ENCODE results near the gene AOC3. TPM values are rescaled to one million over a fixed set of nuclear protein-coding genes. Genes with fewer than 3 reads are reported as not detected.
"Not testable (repeated sequence)": the region's sequence is repeated elsewhere in the genome, so short reads cannot be mapped to it uniquely, and the experiment has no call there.

AOC3 gene
- total and polyA plus RNA-seq, 4 experiments from 2014 or later = 0.58 to 1.2 TPM; not detected in 2

DNA sequence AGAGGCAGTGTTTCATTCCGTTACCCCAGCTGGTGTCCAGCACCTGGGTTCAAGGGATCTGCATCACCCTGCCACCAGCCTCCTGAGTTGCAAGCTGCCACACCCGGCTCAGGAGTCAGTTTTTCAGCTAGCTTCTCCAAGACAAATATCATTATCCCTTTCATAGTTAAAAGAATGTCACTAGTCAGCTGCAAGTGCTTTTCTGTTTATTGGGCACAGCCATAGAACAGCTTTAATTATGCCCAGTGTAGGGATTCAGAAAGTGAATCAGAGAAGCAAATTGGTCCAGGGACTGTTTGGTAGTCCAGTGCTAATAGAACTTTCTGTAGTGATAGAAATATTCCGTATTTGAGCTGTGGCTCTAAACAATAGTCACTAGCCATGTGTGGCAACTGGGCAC, 2.9 kb upstream of the AOC3 start:
- H3K27ac ChIP-seq (ENCODE audit: low read depth, low read length) = no peak overlapping the region
- Mint-ChIP-seq H3K36me3 (peaks cover 12 to 29% of the 10 kb centered on the region in 2 donors), H3K27ac (no peak overlapping the region), H3K4me1 (peaks cover 0 to 8% (median 4%) of the 10 kb centered on the region in 4 donors), H3K9me3 (no peaks in the 10 kb centered on the region), H3K4me3 (no peak overlapping the region), H3K27me3 (peaks cover 0 to under 1% of the 10 kb centered on the region in 2 donors)
- no peaks in the 10 kb centered on the region for H3K4me1 ChIP-seq (ENCODE audit: insufficient read depth, low read length)
- H3K36me3 ChIP-seq (ENCODE audit: insufficient read depth, low read length) = peaks cover 14% of the 10 kb centered on the region
- DNase-seq = no peak
- POLR2A ChIA-PET (ENCODE audit: partially characterized antibody) = no interaction called here
- CTCF ChIA-PET (ENCODE audit: partially characterized antibody) = interaction anchor here (0.7 kb wide), 1 partner anchor 88 kb away, joined by 4 read pairs; no protein-coding TSS in a partner anchor
- H3K4me3 ChIP-seq (ENCODE audit: low read length in 2 of 2) = no peak overlapping the region
- H3K27me3 ChIP-seq (ENCODE audit: insufficient read depth, low read length) = no peaks in the 10 kb centered on the region
- intact Hi-C loops (cut with micrococcal nuclease) = no loop called here
- no peaks in the 10 kb centered on the region for H3K9me3 ChIP-seq (ENCODE audit: control insufficient read depth in 1 of 2, low read length in 2 of 2)

DNA sequence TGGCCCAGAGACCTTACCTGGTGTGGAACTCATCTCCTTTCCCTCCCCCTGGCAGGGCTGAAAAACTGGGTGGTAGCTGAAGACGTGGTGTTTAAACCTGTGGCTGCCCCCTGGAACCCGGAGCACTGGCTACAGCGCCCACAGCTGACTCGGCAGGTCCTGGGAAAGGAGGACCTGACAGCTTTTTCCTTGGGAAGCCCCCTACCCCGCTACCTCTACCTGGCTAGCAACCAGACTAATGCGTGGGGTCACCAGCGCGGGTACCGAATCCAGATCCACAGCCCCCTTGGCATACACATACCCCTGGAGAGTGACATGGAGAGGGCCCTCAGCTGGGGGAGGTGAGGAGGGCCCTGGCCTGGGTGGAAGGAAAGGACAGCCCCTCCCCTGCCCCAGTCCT, 2.0 kb upstream of the AOC3 start:
- Histone ChIP-seq H3K27me3 (ENCODE audit: insufficient read depth, low read length) (no peaks in the 10 kb centered on the region), H3K27ac (ENCODE audit: low read depth, low read length) (no peak overlapping the region), H3K4me1 (ENCODE audit: insufficient read depth, low read length) (no peaks in the 10 kb centered on the region), H3K9me3 (ENCODE audit: control insufficient read depth in 1 of 2, low read length in 2 of 2) (no peaks in the 10 kb centered on the region), H3K36me3 (ENCODE audit: insufficient read depth, low read length) (peaks cover 4% of the 10 kb centered on the region), H3K4me3 (ENCODE audit: low read length in 2 of 2) (no peak overlapping the region)
- H3K9me3 Mint-ChIP-seq = no peaks in the 10 kb centered on the region
- peak overlapping the region in 1 of 7 donors; percentile 17 for H3K27ac Mint-ChIP-seq
- H3K27me3 Mint-ChIP-seq = peaks cover 0 to 3% of the 10 kb centered on the region in 2 donors
- H3K4me3 Mint-ChIP-seq = no peak overlapping the region
- CTCF ChIA-PET (ENCODE audit: partially characterized antibody) = no interaction called here
- peaks cover 3 to 20% of the 10 kb centered on the region in 2 donors for H3K36me3 Mint-ChIP-seq
- no peak for DNase-seq
- intact Hi-C loops (cut with micrococcal nuclease) = no loop called here
- POLR2A ChIA-PET (ENCODE audit: partially characterized antibody) = no interaction called here
- H3K4me1 Mint-ChIP-seq = peaks cover 0 to 8% (median 4%) of the 10 kb centered on the region in 4 donors

DNA sequence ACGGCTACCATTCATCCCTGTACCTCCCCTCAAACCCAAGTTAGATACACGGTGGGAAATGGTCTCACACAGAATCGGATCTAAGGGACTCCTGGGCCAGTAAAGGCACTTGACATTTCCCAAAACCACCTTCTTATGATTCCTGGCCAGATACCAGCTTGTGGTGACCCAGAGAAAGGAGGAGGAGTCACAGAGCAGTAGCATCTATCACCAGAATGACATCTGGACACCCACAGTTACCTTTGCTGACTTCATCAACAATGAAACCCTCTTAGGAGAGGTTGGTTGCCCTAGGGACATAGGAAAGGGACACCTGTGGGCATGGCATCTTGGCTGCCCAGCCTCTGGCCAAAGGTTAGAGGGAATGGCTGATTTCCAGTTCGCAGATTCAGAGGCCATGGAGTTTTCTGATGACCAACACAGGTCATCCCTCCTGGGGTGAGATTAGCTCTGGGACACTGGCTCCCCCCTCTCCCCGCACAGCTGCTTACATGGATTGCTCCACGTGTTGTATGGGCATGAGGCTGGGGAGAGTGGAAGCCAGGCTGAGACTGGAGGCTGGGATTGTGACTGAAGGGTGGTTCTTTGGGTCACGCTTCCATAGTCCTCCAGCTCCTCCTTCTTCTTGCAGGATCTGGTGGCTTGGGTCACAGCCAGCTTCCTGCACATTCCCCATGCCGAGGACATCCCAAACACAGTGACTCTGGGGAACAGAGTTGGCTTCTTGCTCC, 1.4 kb upstream of the AOC3 start:
- no peaks in the 10 kb centered on the region for H3K4me1 ChIP-seq (ENCODE audit: insufficient read depth, low read length)
- intact Hi-C loops (cut with micrococcal nuclease) = no loop called here
- ChIA-PET CTCF (ENCODE audit: partially characterized antibody) (no interaction called here), POLR2A (ENCODE audit: partially characterized antibody) (no interaction called here)
- no peak overlapping the region for H3K27ac ChIP-seq (ENCODE audit: low read depth, low read length)
- no peak overlapping the region for H3K4me3 ChIP-seq (ENCODE audit: low read length in 2 of 2)
- Mint-ChIP-seq H3K27me3 (peaks cover 0 to 3% of the 10 kb centered on the region in 2 donors), H3K27ac (peak overlapping the region in 2 of 7 donors; percentile 17 to 48), H3K9me3 (no peaks in the 10 kb centered on the region), H3K4me3 (no peak overlapping the region), H3K4me1 (peaks cover 0 to 8% (median 4%) of the 10 kb centered on the region in 4 donors), H3K36me3 (peaks cover 0 to 14% of the 10 kb centered on the region in 2 donors)
- H3K9me3 ChIP-seq (ENCODE audit: control insufficient read depth in 1 of 2, low read length in 2 of 2) = no peaks in the 10 kb centered on the region
- H3K27me3 ChIP-seq (ENCODE audit: insufficient read depth, low read length) = no peaks in the 10 kb centered on the region
- no peak for DNase-seq
- H3K36me3 ChIP-seq (ENCODE audit: insufficient read depth, low read length) = no peaks in the 10 kb centered on the region

DNA sequence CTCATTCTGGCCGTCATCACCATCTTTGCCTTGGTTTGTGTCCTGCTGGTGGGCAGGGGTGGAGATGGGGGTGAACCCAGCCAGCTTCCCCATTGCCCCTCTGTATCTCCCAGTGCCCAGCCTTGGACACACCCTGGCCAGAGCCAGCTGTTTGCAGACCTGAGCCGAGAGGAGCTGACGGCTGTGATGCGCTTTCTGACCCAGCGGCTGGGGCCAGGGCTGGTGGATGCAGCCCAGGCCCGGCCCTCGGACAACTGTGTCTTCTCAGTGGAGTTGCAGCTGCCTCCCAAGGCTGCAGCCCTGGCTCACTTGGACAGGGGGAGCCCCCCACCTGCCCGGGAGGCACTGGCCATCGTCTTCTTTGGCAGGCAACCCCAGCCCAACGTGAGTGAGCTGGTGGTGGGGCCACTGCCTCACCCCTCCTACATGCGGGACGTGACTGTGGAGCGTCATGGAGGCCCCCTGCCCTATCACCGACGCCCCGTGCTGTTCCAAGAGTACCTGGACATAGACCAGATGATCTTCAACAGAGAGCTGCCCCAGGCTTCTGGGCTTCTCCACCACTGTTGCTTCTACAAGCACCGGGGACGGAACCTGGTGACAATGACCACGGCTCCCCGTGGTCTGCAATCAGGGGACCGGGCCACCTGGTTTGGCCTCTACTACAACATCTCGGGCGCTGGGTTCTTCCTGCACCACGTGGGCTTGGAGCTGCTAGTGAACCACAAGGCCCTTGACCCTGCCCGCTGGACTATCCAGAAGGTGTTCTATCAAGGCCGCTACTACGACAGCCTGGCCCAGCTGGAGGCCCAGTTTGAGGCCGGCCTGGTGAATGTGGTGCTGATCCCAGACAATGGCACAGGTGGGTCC, 607 bp downstream of the AOC3 start:
- H3K4me1 ChIP-seq (ENCODE audit: insufficient read depth, low read length); CTCF ChIA-PET (ENCODE audit: partially characterized antibody); H3K4me1 Mint-ChIP-seq; H3K27me3 Mint-ChIP-seq; H3K36me3 Mint-ChIP-seq; POLR2A ChIA-PET (ENCODE audit: partially characterized antibody); DNase-seq; H3K36me3 ChIP-seq (ENCODE audit: insufficient read depth, low read length); H3K27ac Mint-ChIP-seq; H3K9me3 Mint-ChIP-seq; H3K4me3 ChIP-seq (ENCODE audit: low read length in 2 of 2); intact Hi-C loops (cut with micrococcal nuclease); H3K27ac ChIP-seq (ENCODE audit: low read depth, low read length); H3K27me3 ChIP-seq (ENCODE audit: insufficient read depth, low read length); H3K9me3 ChIP-seq (ENCODE audit: control insufficient read depth in 1 of 2, low read length in 2 of 2); H3K4me3 Mint-ChIP-seq: not testable (repeated sequence)

DNA sequence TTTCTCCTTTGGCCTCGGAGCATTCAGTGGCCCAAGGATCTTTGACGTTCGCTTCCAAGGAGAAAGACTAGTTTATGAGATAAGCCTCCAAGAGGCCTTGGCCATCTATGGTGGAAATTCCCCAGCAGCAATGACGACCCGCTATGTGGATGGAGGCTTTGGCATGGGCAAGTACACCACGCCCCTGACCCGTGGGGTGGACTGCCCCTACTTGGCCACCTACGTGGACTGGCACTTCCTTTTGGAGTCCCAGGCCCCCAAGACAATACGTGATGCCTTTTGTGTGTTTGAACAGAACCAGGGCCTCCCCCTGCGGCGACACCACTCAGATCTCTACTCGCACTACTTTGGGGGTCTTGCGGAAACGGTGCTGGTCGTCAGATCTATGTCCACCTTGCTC, 1.4 kb downstream of the AOC3 start:
- Mint-ChIP-seq H3K9me3 (no peaks in the 10 kb centered on the region), H3K27me3 (peaks cover 3 to 5% of the 10 kb centered on the region in 2 donors), H3K4me3 (no peak overlapping the region), H3K4me1 (no peaks in the 10 kb centered on the region), H3K27ac (no peak overlapping the region), H3K36me3 (no peaks in the 10 kb centered on the region)
- no peaks in the 10 kb centered on the region for H3K4me1 ChIP-seq (ENCODE audit: insufficient read depth, low read length)
- ChIA-PET POLR2A (ENCODE audit: partially characterized antibody) (no interaction called here), CTCF (ENCODE audit: partially characterized antibody) (no interaction called here)
- H3K36me3 ChIP-seq (ENCODE audit: insufficient read depth, low read length) = no peaks in the 10 kb centered on the region
- no peak overlapping the region for H3K27ac ChIP-seq (ENCODE audit: low read depth, low read length)
- no peaks in the 10 kb centered on the region for H3K27me3 ChIP-seq (ENCODE audit: insufficient read depth, low read length)
- H3K4me3 ChIP-seq (ENCODE audit: low read length in 2 of 2) = no peak overlapping the region
- intact Hi-C loops (cut with micrococcal nuclease) = no loop called here
- DNase-seq = no peak
- no peaks in the 10 kb centered on the region for H3K9me3 ChIP-seq (ENCODE audit: control insufficient read depth in 1 of 2, low read length in 2 of 2)

DNA sequence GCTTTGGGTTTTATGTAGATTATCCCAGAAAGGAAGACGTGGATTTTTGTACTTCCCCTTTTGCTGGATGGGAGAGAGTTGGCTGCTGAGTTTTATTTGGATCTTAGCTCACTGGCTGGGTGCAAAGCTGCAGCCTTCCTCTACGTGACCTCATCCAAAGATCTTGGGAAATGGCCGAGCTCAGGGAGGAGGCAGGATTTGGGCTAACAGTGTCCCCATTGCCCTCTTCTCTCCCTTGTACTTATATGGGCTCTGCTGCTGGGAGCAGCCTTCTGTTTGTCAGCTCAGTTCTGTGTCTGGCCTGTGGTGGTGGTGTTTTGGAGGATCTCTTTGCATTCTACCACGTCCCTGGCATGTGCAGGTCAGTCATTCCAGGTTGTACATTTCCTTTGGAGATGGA, 2.0 kb downstream of the AOC3 start:
- Histone ChIP-seq H3K9me3 (ENCODE audit: control insufficient read depth in 1 of 2, low read length in 2 of 2) (no peaks in the 10 kb centered on the region), H3K36me3 (ENCODE audit: insufficient read depth, low read length) (no peaks in the 10 kb centered on the region), H3K27ac (ENCODE audit: low read depth, low read length) (no peak overlapping the region), H3K27me3 (ENCODE audit: insufficient read depth, low read length) (no peaks in the 10 kb centered on the region), H3K4me1 (ENCODE audit: insufficient read depth, low read length) (no peaks in the 10 kb centered on the region), H3K4me3 (ENCODE audit: low read length in 2 of 2) (no peak overlapping the region)
- Mint-ChIP-seq H3K36me3 (no peaks in the 10 kb centered on the region), H3K9me3 (no peaks in the 10 kb centered on the region), H3K4me1 (no peaks in the 10 kb centered on the region), H3K4me3 (no peak overlapping the region), H3K27ac (no peak overlapping the region), H3K27me3 (peaks cover 3 to 5% of the 10 kb centered on the region in 2 donors)
- POLR2A ChIA-PET (ENCODE audit: partially characterized antibody) = no interaction called here
- intact Hi-C loops (cut with micrococcal nuclease) = no loop called here
- DNase-seq = no peak
- CTCF ChIA-PET (ENCODE audit: partially characterized antibody) = no interaction called here

DNA sequence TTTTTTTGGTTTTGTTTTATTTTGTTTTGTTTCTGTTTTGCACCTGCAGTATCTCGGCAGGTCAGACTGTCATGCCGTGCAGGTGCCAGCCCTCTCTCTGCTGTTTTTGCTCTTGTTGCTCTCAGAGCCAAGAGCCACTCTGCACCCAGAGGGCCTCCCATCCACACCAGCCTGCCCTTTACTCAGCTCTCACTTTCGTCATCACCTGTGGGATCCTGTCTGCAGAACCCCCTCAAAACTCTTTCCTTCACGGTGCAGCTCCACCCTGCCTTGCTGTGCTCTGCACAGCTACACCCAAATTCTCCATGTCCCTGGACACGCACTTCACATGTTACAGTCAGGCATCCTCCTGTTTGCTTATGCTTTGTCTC, 2.6 kb downstream of the AOC3 start:
- H3K4me1 Mint-ChIP-seq = no peaks in the 10 kb centered on the region
- DNase-seq = no peak
- peak overlapping the region in 1 of 7 donors; percentile 80 for H3K27ac Mint-ChIP-seq

More for the DNA sequence above, 2.6 kb downstream of the AOC3 start:
- intact Hi-C loops (cut with micrococcal nuclease) = no loop called here
- ChIA-PET CTCF (ENCODE audit: partially characterized antibody) (no interaction called here), POLR2A (ENCODE audit: partially characterized antibody) (no interaction called here)
- no peaks in the 10 kb centered on the region for H3K9me3 Mint-ChIP-seq
- Histone ChIP-seq H3K4me3 (ENCODE audit: low read length in 2 of 2) (no peak overlapping the region), H3K27me3 (ENCODE audit: insufficient read depth, low read length) (no peaks in the 10 kb centered on the region), H3K27ac (ENCODE audit: low read depth, low read length) (no peak overlapping the region), H3K9me3 (ENCODE audit: control insufficient read depth in 1 of 2, low read length in 2 of 2) (no peaks in the 10 kb centered on the region), H3K36me3 (ENCODE audit: insufficient read depth, low read length) (no peaks in the 10 kb centered on the region), H3K4me1 (ENCODE audit: insufficient read depth, low read length) (no peaks in the 10 kb centered on the region)
- H3K36me3 Mint-ChIP-seq = no peaks in the 10 kb centered on the region
- H3K27me3 Mint-ChIP-seq = peaks cover 4 to 5% of the 10 kb centered on the region in 2 donors
- H3K4me3 Mint-ChIP-seq = no peak overlapping the region

All from CD4-positive, alpha-beta memory T cell (primary cell).